ENCODE measurements around the gene ATP2B2. TPM values are rescaled to one million over a fixed set of nuclear protein-coding genes. Genes with fewer than 3 reads are reported as not detected.

The ATP2B2 gene
- total RNA-seq, 4 donors from 2014 or later, result 0.09 to 0.12 TPM; not detected in 2

- no peak for TF ChIP-seq CTCF (IDR thresholded peaks at IDR 0.05)
- ATAC-seq (ENCODE audit: low FRiP score) (no peak), DNase-seq (ENCODE audit: low spot score) (no peak)
Measured at GRCh38 chr3:10354361-10355015, 150.9 kb downstream of the ATP2B2 start.

GRCh38 chr3:10353661-10354360, 151.6 kb downstream of the ATP2B2 start:
- ATAC-seq (ENCODE audit: low FRiP score), result no peak
- no peak for DNase-seq (ENCODE audit: low spot score)
- no peak for TF ChIP-seq CTCF (IDR thresholded peaks at IDR 0.05)

GRCh38 chr3:10353160-10353559, 152.2 kb downstream of the ATP2B2 start:
- no peak for TF ChIP-seq CTCF (IDR thresholded peaks at IDR 0.05)
- ATAC-seq (ENCODE audit: low FRiP score) (no peak), DNase-seq (ENCODE audit: low spot score) (no peak)

GRCh38 chr3:10352146-10352911, 153.1 kb downstream of the ATP2B2 start:
- ATAC-seq (ENCODE audit: low FRiP score), result no peak
- no peak for DNase-seq (ENCODE audit: low spot score)
- no peak for TF ChIP-seq CTCF (IDR thresholded peaks at IDR 0.05)

GRCh38 chr3:10351013-10351735, 154.2 kb downstream of the ATP2B2 start:
- TF ChIP-seq CTCF (IDR thresholded peaks at IDR 0.05), result no peak
- no peak for ATAC-seq (ENCODE audit: low FRiP score)
- no peak for DNase-seq (ENCODE audit: low spot score)

GRCh38 chr3:10350324-10350985, 154.9 kb downstream of the ATP2B2 start:
- TF ChIP-seq CTCF (IDR thresholded peaks at IDR 0.05), result no peak
- DNase-seq (ENCODE audit: low spot score), result no peak
- no peak for ATAC-seq (ENCODE audit: low FRiP score)
